ENCODE data around the gene CDK14.
"Not testable (repeated sequence)": the region's sequence is repeated elsewhere in the genome, so short reads cannot be mapped to it uniquely, and the experiment has no call there.

Gene CDK14

DNA sequence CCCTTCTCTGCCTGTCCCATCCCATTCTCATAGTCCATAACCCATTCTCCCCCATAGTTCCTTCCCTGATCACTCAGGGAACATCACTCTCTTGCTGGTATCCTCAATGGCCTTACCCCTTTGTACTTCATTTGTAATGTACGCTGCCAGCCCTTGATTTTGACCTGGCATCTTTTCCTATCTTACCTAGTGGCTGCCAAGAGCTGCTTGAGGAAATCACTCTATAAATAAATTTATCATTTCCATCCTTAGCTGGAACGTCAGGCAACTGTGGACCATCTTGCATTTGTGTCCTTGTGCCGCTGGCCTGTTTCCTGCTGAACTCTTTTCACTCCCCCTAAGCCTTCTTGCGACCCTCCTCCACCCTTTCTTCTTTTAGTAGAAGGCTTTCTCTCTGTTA, 14.0 kb downstream of the CDK14 start:
- H3K9me3 Mint-ChIP-seq = peaks cover 6% of the 10 kb centered on the region
- H3K27me3 Mint-ChIP-seq = peaks cover 17% of the 10 kb centered on the region
- H3K4me1 Mint-ChIP-seq (ENCODE audit: low read depth) = peaks cover 22% of the 10 kb centered on the region
- no peak overlapping the region for H3K27ac Mint-ChIP-seq
- no peak overlapping the region for H3K4me3 Mint-ChIP-seq
- no peaks in the 10 kb centered on the region for H3K36me3 Mint-ChIP-seq (ENCODE audit: low read depth)

DNA sequence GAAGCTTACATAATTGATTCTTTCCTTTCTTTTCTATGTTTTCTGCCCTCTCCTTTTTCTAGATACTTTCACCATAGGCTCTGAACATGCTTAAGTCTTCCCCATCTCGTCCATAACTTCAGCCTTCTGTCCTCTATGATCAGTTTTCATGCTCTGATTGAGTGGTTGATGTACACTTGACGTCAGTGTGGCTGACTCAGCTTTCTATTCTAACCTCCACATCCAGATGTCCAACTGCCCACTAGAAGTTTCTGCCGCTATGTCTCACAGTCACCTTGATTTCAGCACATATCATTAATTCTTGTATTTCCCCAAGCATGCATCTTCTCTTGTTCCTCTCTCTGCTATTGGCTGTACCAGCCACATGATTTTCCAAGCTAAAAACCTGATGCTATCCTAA, 15.0 kb downstream of the CDK14 start:
- Mint-ChIP-seq H3K4me1 (ENCODE audit: low read depth) (peaks cover 22% of the 10 kb centered on the region), H3K27ac (peak overlapping the region; percentile 57), H3K4me3 (no peak overlapping the region), H3K9me3 (peaks cover 6% of the 10 kb centered on the region), H3K27me3 (peaks cover 10% of the 10 kb centered on the region), H3K36me3 (ENCODE audit: low read depth) (no peaks in the 10 kb centered on the region)

DNA sequence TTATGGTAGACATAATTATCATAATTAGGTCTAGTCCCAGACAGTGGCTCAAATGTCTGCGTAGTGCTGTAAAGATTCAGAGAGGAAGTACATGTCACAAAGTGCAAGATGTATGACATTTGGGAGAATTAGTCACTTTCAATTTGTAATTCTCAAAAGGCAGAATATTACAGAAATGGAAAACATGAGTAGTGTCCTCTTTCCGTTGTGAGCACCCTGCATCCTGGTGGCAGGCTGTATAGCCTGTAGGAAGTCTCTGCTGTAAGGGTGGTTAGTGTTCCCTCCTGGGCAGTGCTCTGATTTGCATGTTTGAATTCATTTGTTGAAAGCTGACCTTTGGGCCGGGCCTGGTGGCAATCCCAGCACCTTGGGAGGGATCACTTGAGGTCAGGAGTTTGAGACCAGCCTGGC, 17.0 kb downstream of the CDK14 start:
- H3K4me3 Mint-ChIP-seq = peak overlapping the region; percentile 44
- no peaks in the 10 kb centered on the region for H3K36me3 Mint-ChIP-seq (ENCODE audit: low read depth)
- H3K27ac Mint-ChIP-seq = peak overlapping the region; percentile 86
- H3K27me3 Mint-ChIP-seq = peaks cover 7% of the 10 kb centered on the region
- H3K9me3 Mint-ChIP-seq = peaks cover 6% of the 10 kb centered on the region
- peaks cover 33% of the 10 kb centered on the region for H3K4me1 Mint-ChIP-seq (ENCODE audit: low read depth)

DNA sequence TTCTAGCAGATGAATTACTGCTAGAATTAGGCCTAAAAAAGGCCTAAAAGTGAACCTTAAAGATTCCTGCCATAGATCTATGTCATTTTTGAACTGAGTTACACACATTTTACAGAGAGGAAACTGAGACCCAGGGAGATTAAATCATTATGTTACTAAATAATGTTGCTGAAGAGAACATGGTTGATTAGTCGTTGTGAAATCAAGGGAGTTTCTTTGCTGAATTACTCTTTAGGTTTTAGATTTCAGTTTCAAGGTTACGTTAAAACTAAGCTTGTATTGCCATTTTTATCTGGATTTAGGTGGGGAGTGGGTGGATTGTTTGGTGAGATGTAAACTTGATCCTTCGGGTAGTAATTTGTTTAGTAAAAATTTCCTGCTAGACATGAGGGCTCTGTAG, 21.3 kb downstream of the CDK14 start:
- peak overlapping the region; percentile 3 for H3K4me3 Mint-ChIP-seq
- no peaks in the 10 kb centered on the region for H3K36me3 Mint-ChIP-seq (ENCODE audit: low read depth)
- peak overlapping the region; percentile 9 for H3K27ac Mint-ChIP-seq
- peaks cover 29% of the 10 kb centered on the region for H3K4me1 Mint-ChIP-seq (ENCODE audit: low read depth)
- peaks cover 3% of the 10 kb centered on the region for H3K27me3 Mint-ChIP-seq
- H3K9me3 Mint-ChIP-seq = no peaks in the 10 kb centered on the region

DNA sequence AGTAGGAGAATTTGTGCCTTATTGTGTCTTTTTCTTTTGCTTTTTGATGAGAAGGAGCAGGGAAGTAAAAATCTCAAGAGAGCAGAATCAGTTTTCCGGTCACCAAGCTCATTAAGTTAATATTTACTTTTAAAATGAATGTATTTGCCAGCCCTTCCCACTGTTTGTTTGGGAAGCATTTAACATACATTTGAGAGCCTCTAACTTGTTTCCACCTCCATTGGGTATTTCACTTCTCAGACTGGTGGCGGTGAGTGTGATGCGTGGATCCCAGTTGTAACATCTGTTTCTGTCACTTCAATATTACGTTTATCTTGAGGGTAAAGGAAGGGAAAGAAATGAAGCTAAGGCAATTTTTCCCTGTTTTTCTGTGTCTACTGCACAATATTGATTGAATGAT, 22.8 kb downstream of the CDK14 start:
- Mint-ChIP-seq H3K27me3 (peaks cover 5% of the 10 kb centered on the region), H3K27ac (no peak overlapping the region)

DNA sequence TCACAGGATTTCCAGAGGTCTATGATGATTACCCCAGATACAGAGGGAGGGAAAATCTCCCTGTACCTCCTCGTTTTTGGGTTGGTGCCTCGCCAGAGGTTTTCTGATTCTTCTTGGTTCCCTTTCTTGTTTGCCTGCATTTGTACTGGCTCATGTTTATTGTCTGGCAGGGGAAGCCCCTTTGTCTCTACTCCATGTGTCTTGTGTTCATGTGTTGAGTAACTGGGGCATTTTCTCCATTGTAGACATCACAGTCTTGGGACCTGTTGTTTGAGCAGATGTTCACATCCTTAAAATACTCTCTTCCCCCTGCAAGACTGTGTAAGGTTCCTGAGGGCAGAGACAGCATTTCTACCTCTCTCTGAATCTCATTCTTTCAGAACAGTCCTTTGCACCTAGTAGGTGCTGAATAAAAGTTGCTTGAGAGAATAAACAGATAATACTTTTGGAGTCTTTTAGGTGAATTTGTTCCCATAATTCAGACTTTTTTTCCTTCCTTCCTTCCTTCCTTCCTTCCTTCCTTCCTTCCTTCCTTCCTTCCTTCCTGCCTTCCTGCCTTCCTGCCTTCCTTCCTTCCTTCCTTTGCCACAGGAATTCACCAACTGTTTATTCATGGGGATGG, 25.1 kb downstream of the CDK14 start:
- Mint-ChIP-seq H3K4me3 (no peak overlapping the region), H3K27me3 (peaks cover 5% of the 10 kb centered on the region), H3K27ac (no peak overlapping the region), H3K36me3 (ENCODE audit: low read depth) (no peaks in the 10 kb centered on the region), H3K9me3 (no peaks in the 10 kb centered on the region), H3K4me1 (ENCODE audit: low read depth) (peaks cover 16% of the 10 kb centered on the region)

More for the DNA sequence above, 22.8 kb downstream of the CDK14 start:
- Mint-ChIP-seq H3K4me3 (no peak overlapping the region), H3K4me1 (ENCODE audit: low read depth) (peaks cover 17% of the 10 kb centered on the region), H3K36me3 (ENCODE audit: low read depth) (no peaks in the 10 kb centered on the region), H3K9me3 (no peaks in the 10 kb centered on the region)

DNA sequence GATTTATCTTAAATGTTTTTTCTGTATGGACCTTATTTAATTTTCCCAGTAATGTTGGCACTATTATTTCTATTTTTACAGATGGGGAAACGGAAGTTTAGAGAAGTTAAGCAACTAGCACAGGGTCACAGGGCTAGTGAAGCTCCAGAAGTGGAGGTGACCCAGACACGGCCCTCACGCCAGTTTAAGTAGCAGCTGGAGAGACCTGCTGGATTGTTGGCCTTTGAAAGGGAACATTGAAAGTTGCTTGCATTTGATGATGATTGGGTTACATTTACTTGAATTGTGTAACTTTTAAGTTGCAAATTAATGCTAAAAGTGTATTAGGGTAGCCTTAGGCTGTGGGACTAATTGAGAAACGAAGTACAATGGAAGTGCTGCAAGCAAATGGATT, 25.6 kb downstream of the CDK14 start:
- H3K4me1 Mint-ChIP-seq (ENCODE audit: low read depth) = peaks cover 16% of the 10 kb centered on the region
- H3K36me3 Mint-ChIP-seq (ENCODE audit: low read depth) = no peaks in the 10 kb centered on the region
- H3K9me3 Mint-ChIP-seq = no peaks in the 10 kb centered on the region
- no peak overlapping the region for H3K27ac Mint-ChIP-seq
- no peak overlapping the region for H3K4me3 Mint-ChIP-seq
- H3K27me3 Mint-ChIP-seq = peaks cover 5% of the 10 kb centered on the region

DNA sequence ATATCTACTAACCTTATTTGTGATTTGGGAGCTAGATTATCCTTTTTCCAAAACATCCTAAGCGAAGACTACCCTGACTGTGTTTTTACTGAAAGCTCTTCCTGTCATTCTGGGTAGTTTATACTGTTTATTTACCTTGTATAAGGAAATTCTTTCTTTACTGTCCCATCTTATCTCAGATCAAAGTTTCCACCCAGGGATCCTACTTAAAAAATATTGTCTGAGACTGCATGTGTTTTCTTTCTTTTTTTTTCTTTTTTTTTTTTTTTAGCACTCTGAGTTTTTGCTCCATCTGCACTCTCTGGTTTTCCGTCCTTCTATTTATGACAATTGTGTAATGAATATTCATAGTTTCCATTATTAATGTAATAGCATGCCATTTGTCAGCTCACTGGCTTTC, 26.5 kb downstream of the CDK14 start:
- H3K27ac Mint-ChIP-seq = no peak overlapping the region
- H3K4me3 Mint-ChIP-seq = no peak overlapping the region
- no peaks in the 10 kb centered on the region for H3K9me3 Mint-ChIP-seq
- no peaks in the 10 kb centered on the region for H3K36me3 Mint-ChIP-seq (ENCODE audit: low read depth)
- H3K27me3 Mint-ChIP-seq = peaks cover 5% of the 10 kb centered on the region
- peaks cover 9% of the 10 kb centered on the region for H3K4me1 Mint-ChIP-seq (ENCODE audit: low read depth)

DNA sequence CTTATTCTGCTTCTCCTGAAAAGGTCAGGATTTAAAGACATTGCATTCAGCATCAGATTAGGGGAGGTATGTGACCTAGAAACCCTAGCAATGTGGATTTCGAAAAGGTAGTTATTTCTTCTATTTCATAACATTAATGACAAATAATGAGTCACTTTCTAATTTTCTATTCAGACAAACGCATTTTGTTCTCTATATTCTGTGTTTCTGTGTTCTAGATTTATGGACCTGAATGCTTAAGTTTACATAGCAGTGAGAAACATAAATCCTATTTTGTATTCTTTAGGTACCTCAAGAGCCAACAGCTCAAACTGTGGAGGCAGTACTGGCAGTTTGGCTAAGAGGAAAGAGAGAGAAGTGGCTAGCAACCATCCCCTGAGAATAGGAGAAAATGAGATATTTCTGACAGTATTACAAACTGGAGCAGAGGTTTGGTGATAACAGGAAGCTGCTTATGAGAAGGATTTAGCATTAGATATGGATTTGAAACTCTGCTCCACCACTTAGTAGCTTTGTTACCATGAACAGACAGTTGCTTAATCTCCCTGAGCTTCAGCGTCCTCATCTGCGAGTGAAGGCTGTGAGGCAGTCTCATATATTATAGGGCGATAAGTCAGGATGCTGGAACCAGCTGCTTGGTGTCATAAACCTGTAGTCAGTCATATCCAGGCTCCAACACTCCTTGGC, 28.2 kb downstream of the CDK14 start:
- Mint-ChIP-seq H3K27ac (no peak overlapping the region), H3K27me3 (peaks cover 5% of the 10 kb centered on the region), H3K9me3 (no peaks in the 10 kb centered on the region), H3K4me1 (ENCODE audit: low read depth) (peaks cover 6% of the 10 kb centered on the region), H3K36me3 (ENCODE audit: low read depth) (no peaks in the 10 kb centered on the region), H3K4me3 (no peak overlapping the region)

DNA sequence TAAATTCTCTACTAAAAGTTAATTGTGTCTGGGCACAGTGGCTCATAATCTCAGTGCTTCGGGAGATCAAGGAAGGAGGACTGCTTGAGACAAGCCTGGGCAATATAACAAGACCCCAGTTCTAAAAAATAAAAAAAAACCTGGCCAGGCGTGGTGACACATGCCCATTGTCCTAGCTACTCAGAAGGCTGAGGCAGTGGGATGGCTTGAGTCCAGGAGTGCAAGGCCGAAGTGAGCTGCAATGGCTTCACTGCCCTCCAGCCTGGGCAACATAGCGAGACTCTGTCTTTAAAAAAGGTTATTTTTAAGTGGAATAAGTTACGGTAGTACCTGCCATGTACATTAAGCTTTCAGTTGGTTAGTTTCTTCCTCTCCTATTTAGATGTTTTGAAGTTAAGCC, 28.9 kb downstream of the CDK14 start:
- Mint-ChIP-seq H3K27me3 (peaks cover 5% of the 10 kb centered on the region), H3K36me3 (ENCODE audit: low read depth) (no peaks in the 10 kb centered on the region), H3K9me3 (no peaks in the 10 kb centered on the region), H3K4me3 (no peak overlapping the region), H3K27ac (no peak overlapping the region), H3K4me1 (ENCODE audit: low read depth) (peaks cover 6% of the 10 kb centered on the region)

DNA sequence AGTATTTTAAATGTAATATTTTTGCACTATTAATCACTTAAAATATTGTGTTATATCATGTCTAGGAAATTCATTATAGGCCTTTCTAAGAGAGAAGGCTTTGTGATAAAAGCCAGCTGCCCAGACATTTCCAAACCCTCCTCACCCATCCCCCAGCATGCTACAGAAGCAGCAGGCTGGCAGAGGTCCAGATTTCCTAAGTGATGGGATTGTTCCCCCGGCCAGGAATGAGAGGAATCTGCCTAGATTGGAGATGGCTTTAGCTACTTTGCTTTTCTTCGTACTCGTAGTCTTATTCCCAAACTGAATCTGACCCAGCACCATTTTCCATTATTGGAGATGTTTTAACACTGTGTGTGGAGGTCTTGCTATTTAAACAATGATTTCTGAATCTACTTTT, 29.4 kb downstream of the CDK14 start:
- Mint-ChIP-seq H3K27ac (no peak overlapping the region), H3K4me3 (no peak overlapping the region), H3K9me3 (no peaks in the 10 kb centered on the region), H3K36me3 (ENCODE audit: low read depth) (no peaks in the 10 kb centered on the region), H3K27me3 (peaks cover 5% of the 10 kb centered on the region), H3K4me1 (ENCODE audit: low read depth) (peaks cover 6% of the 10 kb centered on the region)

DNA sequence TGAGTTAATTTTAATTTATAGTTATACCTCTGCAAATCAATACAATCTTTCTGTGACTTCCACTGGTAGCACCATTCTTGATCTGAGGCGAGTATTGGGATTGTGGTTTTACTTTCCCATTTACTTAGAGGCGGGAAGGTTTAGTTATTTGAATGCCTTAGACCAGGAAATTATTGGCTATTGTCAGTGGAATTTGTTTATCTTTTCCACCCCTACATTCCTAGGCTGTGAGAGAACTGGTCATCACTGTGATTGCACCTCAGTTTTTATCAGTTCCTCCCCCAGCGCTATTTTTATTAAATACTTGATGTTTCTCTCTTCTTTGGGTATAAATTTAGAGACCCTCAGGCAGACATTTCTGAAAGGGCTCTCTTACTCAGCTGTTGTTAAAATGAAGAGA, 29.9 kb downstream of the CDK14 start:
- Mint-ChIP-seq H3K9me3 (no peaks in the 10 kb centered on the region), H3K4me3 (no peak overlapping the region), H3K4me1 (ENCODE audit: low read depth) (peaks cover 6% of the 10 kb centered on the region), H3K36me3 (ENCODE audit: low read depth) (no peaks in the 10 kb centered on the region), H3K27ac (no peak overlapping the region), H3K27me3 (peaks cover 5% of the 10 kb centered on the region)

DNA sequence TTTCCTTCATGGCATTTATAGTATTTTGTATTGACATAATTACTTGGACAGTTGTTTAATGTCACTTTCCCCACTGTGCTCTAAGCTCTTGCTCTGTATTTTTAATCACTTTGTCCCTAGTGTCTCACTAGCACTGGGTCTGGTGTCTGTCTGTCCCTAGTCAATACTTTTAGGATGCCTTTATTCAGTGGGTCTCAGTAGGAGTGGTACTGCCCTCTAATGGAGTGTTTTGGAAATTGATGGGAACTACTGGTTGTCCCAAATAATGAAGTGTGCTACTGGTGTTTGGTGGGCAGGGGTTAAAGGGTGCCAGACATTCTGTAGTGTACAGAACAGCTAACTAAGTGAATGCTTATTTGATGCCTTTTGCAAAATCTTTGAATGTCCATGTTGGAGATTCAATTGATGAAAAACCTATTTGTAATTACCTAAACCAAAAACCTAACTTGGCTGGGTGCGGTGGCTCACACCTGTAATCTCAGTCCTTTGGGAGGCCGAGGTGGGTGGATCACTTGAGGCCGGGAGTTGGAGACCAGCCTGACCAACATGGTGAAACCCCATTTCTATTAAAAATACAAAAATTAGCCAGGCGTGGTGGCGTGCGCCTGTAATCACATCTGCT, 33.3 kb downstream of the CDK14 start:
- Mint-ChIP-seq H3K9me3 (no peaks in the 10 kb centered on the region), H3K27me3 (no peaks in the 10 kb centered on the region), H3K36me3 (ENCODE audit: low read depth) (no peaks in the 10 kb centered on the region), H3K4me3 (no peak overlapping the region), H3K27ac (no peak overlapping the region), H3K4me1 (ENCODE audit: low read depth) (no peaks in the 10 kb centered on the region)

DNA sequence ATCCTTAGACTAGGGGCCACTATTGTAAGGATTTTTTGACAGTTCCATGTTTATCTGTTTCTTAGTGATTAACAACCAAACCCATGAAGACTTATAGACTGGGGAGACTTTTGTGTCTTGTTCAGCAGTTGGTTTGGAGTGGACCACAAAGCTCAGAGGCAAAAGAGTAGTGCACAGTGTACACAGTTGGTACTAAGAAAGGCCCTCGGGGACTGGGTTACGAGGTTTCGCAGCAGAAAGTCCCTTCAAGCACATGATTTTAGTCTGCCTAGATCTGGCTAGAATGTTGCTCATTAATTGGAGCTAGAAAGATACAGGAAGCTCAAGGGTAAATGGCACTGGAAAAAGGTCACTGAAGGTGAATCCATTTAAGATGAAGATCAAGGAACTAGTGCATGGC, 35.4 kb downstream of the CDK14 start:
- Mint-ChIP-seq H3K9me3 (no peaks in the 10 kb centered on the region), H3K27me3 (no peaks in the 10 kb centered on the region), H3K27ac (no peak overlapping the region), H3K4me1 (ENCODE audit: low read depth) (no peaks in the 10 kb centered on the region), H3K36me3 (ENCODE audit: low read depth) (no peaks in the 10 kb centered on the region), H3K4me3 (no peak overlapping the region)

DNA sequence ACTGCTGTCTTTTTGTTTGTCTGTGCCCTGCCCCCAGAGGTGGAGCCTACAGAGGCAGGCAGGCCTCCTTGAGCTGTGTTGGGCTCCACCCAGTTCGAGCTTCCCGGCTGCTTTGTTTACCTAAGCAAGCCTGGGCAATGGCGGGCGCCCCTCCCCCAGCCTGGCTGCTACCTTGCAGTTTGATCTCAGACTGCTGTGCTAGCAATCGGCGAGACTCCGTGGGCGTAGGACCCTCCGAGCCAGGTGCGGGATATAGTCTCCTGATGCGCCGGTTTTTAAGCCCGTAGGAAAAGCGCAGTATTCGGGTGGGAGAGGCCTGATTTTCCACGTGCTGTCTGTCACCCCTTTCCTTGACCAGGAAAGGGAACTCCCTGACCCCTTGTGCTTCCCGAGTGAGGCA, 43.6 kb downstream of the CDK14 start:
- not testable (repeated sequence) for H3K27me3 Mint-ChIP-seq; H3K4me3 Mint-ChIP-seq; H3K27ac Mint-ChIP-seq; H3K36me3 Mint-ChIP-seq (ENCODE audit: low read depth); H3K4me1 Mint-ChIP-seq (ENCODE audit: low read depth)
- H3K9me3 Mint-ChIP-seq = peaks cover 18% of the 10 kb centered on the region

DNA sequence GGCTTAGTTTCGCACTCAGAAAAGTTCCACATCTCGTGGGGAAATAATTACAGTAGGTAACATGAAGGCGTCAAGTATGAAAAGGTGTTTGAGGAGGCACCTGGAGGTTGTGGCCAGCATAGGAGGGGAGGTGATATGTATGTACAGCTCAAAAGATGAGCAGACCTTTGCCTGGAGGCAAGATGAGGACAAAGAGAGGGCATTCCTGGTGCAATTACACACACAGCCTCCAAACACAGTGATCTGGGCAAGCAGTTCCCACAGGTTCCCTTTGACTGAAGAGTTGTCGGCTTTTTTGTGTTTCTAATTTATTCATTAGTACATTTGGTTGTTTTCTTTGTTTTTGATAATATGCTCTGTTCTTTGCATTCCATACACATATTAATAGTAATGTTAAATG, 46.9 kb downstream of the CDK14 start:
- Mint-ChIP-seq H3K36me3 (ENCODE audit: low read depth) (no peaks in the 10 kb centered on the region), H3K4me3 (no peak overlapping the region), H3K27ac (no peak overlapping the region), H3K9me3 (peaks cover 18% of the 10 kb centered on the region), H3K4me1 (ENCODE audit: low read depth) (no peaks in the 10 kb centered on the region), H3K27me3 (no peaks in the 10 kb centered on the region)

All from stimulated activated naive CD8-positive, alpha-beta T cell treated with anti-CD3 and anti-CD28 coated beads, Interleukin-15, Interleukin-2, amounts not matched to agents 100 ng/mL and 50 ng/mL, for 24 hours (primary cell).